ENCODE data around the gene GGPS1.

DNA sequence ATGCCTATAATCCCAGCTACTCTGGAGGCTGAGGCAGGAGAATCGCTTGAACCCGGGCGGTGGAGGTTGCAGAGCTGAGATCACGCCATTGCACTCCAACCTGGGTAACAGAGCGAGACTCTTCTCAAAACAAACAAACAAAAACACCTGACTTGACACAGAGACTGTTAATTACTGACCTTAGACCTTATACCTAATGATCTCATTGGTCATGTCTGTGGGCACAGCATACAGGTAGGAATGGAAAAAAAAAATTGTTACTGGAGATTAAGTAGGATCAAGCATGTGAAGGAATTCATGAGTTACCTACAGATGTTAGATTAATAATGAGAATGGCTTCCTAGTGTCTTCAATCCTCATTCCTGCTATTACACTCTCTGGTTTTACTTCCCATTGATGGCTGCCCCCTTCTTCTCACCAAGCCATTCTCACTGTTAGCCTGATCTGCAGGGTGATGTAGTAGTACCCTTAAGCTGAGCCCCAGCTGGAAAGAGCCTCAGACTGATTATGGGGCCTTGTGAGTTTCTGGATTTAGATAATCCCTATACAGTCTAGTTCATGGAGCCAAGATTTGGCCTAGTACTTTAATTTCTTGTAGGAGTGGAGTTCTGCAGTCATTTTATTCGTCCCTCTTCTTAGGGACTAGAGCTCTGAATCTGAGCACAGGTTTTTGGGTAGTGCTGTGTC, 47.7 kb downstream of the GGPS1 start:
- TF ChIP-seq POLR2A (IDR thresholded peaks at IDR 0.05; ENCODE audit: low read depth, low read length), result no peak
- no peak for TF ChIP-seq POLR2AphosphoS5 (IDR thresholded peaks at IDR 0.05; ENCODE audit: low read depth, low read length)
- TF ChIP-seq TAF1 (IDR thresholded peaks at IDR 0.05; ENCODE audit: borderline replicate concordance, low read depth, low read length), result no peak
